A549 (cell line): ENCODE results near the gene SCIN.

Experiments
- BCL3 ChIP-seq: fragments of >200 bp; sonication (Bioruptor Twin); formaldehyde crosslinking; IDR thresholded peaks from 3 replicates; pipeline ENCODE4 v1.6.1; 2016
- CTCF ChIP-seq: fragments of >200 bp; sonication (Bioruptor Twin); formaldehyde crosslinking; IDR thresholded peaks from 3 replicates; pipeline ENCODE4 v1.5.1; 2016
- HDAC2 ChIP-seq: fragments of 200-600 bp; sonication (generic); IDR thresholded peaks from 2 replicates; pipeline ENCODE4 v1.6.1; 2016
- HMGXB4 ChIP-seq: fragments of 250-450 bp; sonication (Bioruptor Pico); IDR thresholded peaks from 2 replicates; pipeline ENCODE4 v1.5.0; 2021; ENCODE audit warnings: mild to moderate bottlenecking, moderate library complexity, borderline replicate concordance
- MYC ChIP-seq: IDR thresholded peaks from 2 replicates; pipeline ENCODE4 v1.6.1; 2012; ENCODE audit warnings: mild to moderate bottlenecking, inconsistent platforms, low read length, improper control_type of control experiment, borderline replicate concordance
- NR3C1 ChIP-seq: fragments of >200 bp; sonication (Bioruptor Twin); formaldehyde crosslinking; IDR thresholded peaks from 3 replicates; pipeline ENCODE4 v1.6.1; 2017
- RAD21 ChIP-seq, 2 experiments: fragments of >200 bp in 1 of 2; sonication (Bioruptor Twin) in 1 of 2; formaldehyde crosslinking in 1 of 2; IDR thresholded peaks in 1 of 2; conservative IDR thresholded peaks in 1 of 2; 2 replicates in 1 of 2; 3 replicates in 1 of 2; pipeline ENCODE4 v1.6.1; 2012 to 2018; ENCODE audit warnings: inconsistent platforms in 1 of 2

- TF ChIP-seq MYC = no peak
- no peak for TF ChIP-seq NR3C1
- no peak for TF ChIP-seq BCL3
- no peak for TF ChIP-seq CTCF
- no peak for TF ChIP-seq HMGXB4 (CRISPR knock-in tag)
- no peak for TF ChIP-seq HDAC2
- TF ChIP-seq RAD21 (conservative IDR thresholded peaks at IDR 0.05 in 1 of 2, IDR thresholded peaks at IDR 0.05 in 1 of 2) = no peak
Observed at GRCh38 chr7:12695965-12696364, 125.4 kb downstream of the SCIN start.
